Caco-2 (cell line): ENCODE data around the gene ITGB1. TPM values are rescaled to one million over a fixed set of nuclear protein-coding genes. Genes with fewer than 3 reads are reported as not detected.

Experiments
- BruUV-seq: library from RNA; stranded (reverse); fragments of 400-500 nt; replicated peaks from 2 replicates; lab custom pipeline; 2021; lab: Mats Ljungman, UMichigan
- CTCF ChIA-PET: fragments of 300-600 bp; sonication (Branson Sonifier 250); formaldehyde crosslinking; loops from one replicate; lab custom pipeline; 2022; ENCODE audit warnings: antibody characterized with exemption; lab: Charles Lee
- POLR2A ChIA-PET: fragments of 300-600 bp; sonication (Branson Sonifier 250); formaldehyde crosslinking; loops from one replicate; lab custom pipeline; 2022; ENCODE audit warnings: antibody characterized with exemption; lab: Charles Lee
- DNase-seq, 2 experiments: peaks; one replicate each; pipeline versions ENCODE4 v3.0.0 to v3.0.0-alpha.2; 2020 to 2022
- H3K27me3 ChIP-seq: replicated peaks from 2 replicates; pipeline ENCODE4 v1.6.0; 2011; ENCODE audit warnings: low read length; ENCODE audit not compliant: control insufficient read depth, insufficient read depth
- H3K36me3 ChIP-seq: 2 replicates; pipeline ENCODE4 v1.5.1; 2011; ENCODE audit warnings: low read length; ENCODE audit not compliant: control insufficient read depth, insufficient read depth
- H3K4me1 ChIP-seq: fragments of 250-450 bp; sonication (Bioruptor Pico); 2 replicates; pipeline ENCODE4 v1.5.1; 2020; ENCODE audit warnings: mild to moderate bottlenecking
- H3K4me3 ChIP-seq: 2 replicates; pipeline ENCODE4 v1.5.1; 2011; ENCODE audit warnings: low read depth, mild to moderate bottlenecking, control low read depth, low read length
- H3K9me3 ChIP-seq: fragments of 250-450 bp; sonication (Bioruptor Pico); 2 replicates; pipeline ENCODE4 v1.5.1; 2020; ENCODE audit warnings: mild to moderate bottlenecking, moderate library complexity
- H3K27ac Mint-ChIP-seq: one replicate; pipeline ENCODE4 v1.8.0; 2022; ENCODE audit warnings: mixed read lengths; ENCODE audit not compliant: unreplicated experiment
- H3K27me3 Mint-ChIP-seq: one replicate; pipeline ENCODE4 v1.8.0; 2022; ENCODE audit warnings: mixed read lengths; ENCODE audit not compliant: insufficient read depth, unreplicated experiment
- H3K36me3 Mint-ChIP-seq: one replicate; pipeline ENCODE4 v1.8.0; 2022; ENCODE audit warnings: mild to moderate bottlenecking, mixed read lengths; ENCODE audit not compliant: insufficient read depth, unreplicated experiment
- H3K4me1 Mint-ChIP-seq: one replicate; pipeline ENCODE4 v1.8.0; 2022; ENCODE audit warnings: low read depth, mixed read lengths; ENCODE audit not compliant: unreplicated experiment
- H3K4me3 Mint-ChIP-seq: one replicate; pipeline ENCODE4 v1.8.0; 2022; ENCODE audit warnings: mild to moderate bottlenecking, moderate library complexity, mixed read lengths; ENCODE audit not compliant: unreplicated experiment
- H3K9me3 Mint-ChIP-seq: one replicate; pipeline ENCODE4 v1.8.0; 2022; ENCODE audit warnings: mixed read lengths; ENCODE audit not compliant: unreplicated experiment
- CTCF ChIP-seq, 2 experiments: fragments of 200-600 bp in 1 of 2; IDR thresholded peaks; 1 replicate in 1 of 2; 2 replicates in 1 of 2; pipeline versions ENCODE4 v1.5.1 to v1.8.0; 2011 to 2022; ENCODE audit warnings: antibody characterized with exemption in 1 of 2, control low read depth in 1 of 2, inconsistent platforms in 1 of 2, low read depth in 1 of 2, low read length in 1 of 2, mild to moderate bottlenecking in 1 of 2, moderate library complexity in 1 of 2; ENCODE audit not compliant: insufficient read depth in 1 of 2, severe bottlenecking in 1 of 2, unreplicated experiment in 1 of 2
- intact Hi-C: fragments of 100-400 bp; cut with micrococcal nuclease; formaldehyde crosslinking; loops from one replicate; pipeline ENCODE4 v1.10.0; 2022; ENCODE audit not compliant: unreplicated experiment
- total RNA-seq: library from RNA; stranded (reverse); gene quantifications from 2 replicates; pipeline ENCODE4 v1.2.3, GENCODE V29; 2022

ITGB1 gene
- total RNA-seq, 1 experiment from 2014 or later = 474 TPM

- H3K36me3 Mint-ChIP-seq = peaks cover 21% of the 10 kb centered on the region
- POLR2A ChIA-PET = interaction anchor here (0.6 to 1.3 kb wide), 2 partner anchors 17 to 810 kb away, joined by 3 to 19 read pairs; no protein-coding TSS in a partner anchor
- H3K9me3 ChIP-seq = no peaks in the 10 kb centered on the region
- H3K4me3 Mint-ChIP-seq = peak overlapping the region; percentile 80
- DNase-seq = no peak
- H3K36me3 ChIP-seq = no peaks in the 10 kb centered on the region
- 0 out of 2 replicates have a peak overlapping the region, but pooled peaks have one; percentile 5 for H3K4me3 ChIP-seq
- H3K4me1 Mint-ChIP-seq = peaks cover 60% of the 10 kb centered on the region
- no peaks in the 10 kb centered on the region for H3K9me3 Mint-ChIP-seq
- no peaks in the 10 kb centered on the region for H3K27me3 Mint-ChIP-seq
- CTCF ChIA-PET = no interaction called here
- TF ChIP-seq CTCF (IDR thresholded peaks at IDR 0.05; ENCODE audit: insufficient read depth in 1 of 2, low read depth in 1 of 2, low read length in 1 of 2, severe bottlenecking in 1 of 2, unreplicated experiment in 1 of 2) = no peak
- no TSS peak for BruUV-seq
- H3K27me3 ChIP-seq = no peaks in the 10 kb centered on the region
- intact Hi-C loops = loop anchor here (5.0 to 10.0 kb wide), 2 partner anchors 309 to 608 kb away; partner anchors contain the start of gene EPC1
- H3K4me1 ChIP-seq = peaks cover 53% of the 10 kb centered on the region
- peak overlapping the region; percentile 24 for H3K27ac Mint-ChIP-seq
Measured at GRCh38 chr10:32955299-32955772, 2.7 kb downstream of the ITGB1 start.

- ChIA-PET CTCF (no interaction called here), POLR2A (interaction anchor here (1.1 to 1.3 kb wide), 2 partner anchors 17 to 26 kb away, joined by 3 read pairs; no protein-coding TSS in a partner anchor)
- Mint-ChIP-seq H3K4me1 (peaks cover 57% of the 10 kb centered on the region), H3K4me3 (peak overlapping the region; percentile 80), H3K27ac (peak overlapping the region; percentile 24), H3K36me3 (peaks cover 21% of the 10 kb centered on the region), H3K27me3 (no peaks in the 10 kb centered on the region), H3K9me3 (no peaks in the 10 kb centered on the region)
- no TSS peak for BruUV-seq
- TF ChIP-seq CTCF (IDR thresholded peaks at IDR 0.05; ENCODE audit: insufficient read depth in 1 of 2, low read depth in 1 of 2, low read length in 1 of 2, severe bottlenecking in 1 of 2, unreplicated experiment in 1 of 2) = no peak
- no peak for DNase-seq
- Histone ChIP-seq H3K36me3 (no peaks in the 10 kb centered on the region), H3K4me1 (peaks cover 53% of the 10 kb centered on the region), H3K27me3 (no peaks in the 10 kb centered on the region), H3K4me3 (no peak overlapping the region), H3K9me3 (no peaks in the 10 kb centered on the region)
- intact Hi-C loops = loop anchor here (5.0 to 10.0 kb wide), 2 partner anchors 310 to 607 kb away; partner anchors contain the start of gene EPC1
Measured at GRCh38 chr10:32954545-32955298, 3.3 kb downstream of the ITGB1 start.

- Histone ChIP-seq H3K36me3 (no peaks in the 10 kb centered on the region), H3K4me1 (peaks cover 54% of the 10 kb centered on the region), H3K4me3 (no peak overlapping the region), H3K9me3 (no peaks in the 10 kb centered on the region), H3K27me3 (no peaks in the 10 kb centered on the region)
- intact Hi-C loops = loop anchor here (10.0 kb wide), 1 partner anchor 311 kb away; no protein-coding TSS in a partner anchor
- Mint-ChIP-seq H3K27ac (peak overlapping the region; percentile 14), H3K9me3 (no peaks in the 10 kb centered on the region), H3K4me1 (peaks cover 57% of the 10 kb centered on the region), H3K27me3 (no peaks in the 10 kb centered on the region), H3K36me3 (peaks cover 21% of the 10 kb centered on the region), H3K4me3 (peak overlapping the region; percentile 20)
- POLR2A ChIA-PET = interaction anchor here (1.1 to 1.3 kb wide), 2 partner anchors 16 to 26 kb away, joined by 3 read pairs; no protein-coding TSS in a partner anchor
- CTCF ChIA-PET = interaction anchor here (0.5 to 0.7 kb wide), 2 partner anchors 27 to 1701 kb away, joined by 3 read pairs; no protein-coding TSS in a partner anchor
- no peak for DNase-seq
- TF ChIP-seq CTCF (IDR thresholded peaks at IDR 0.05; ENCODE audit: insufficient read depth in 1 of 2, low read depth in 1 of 2, low read length in 1 of 2, severe bottlenecking in 1 of 2, unreplicated experiment in 1 of 2) = no peak
- no TSS peak for BruUV-seq
Measured at GRCh38 chr10:32954080-32954479, 4.0 kb downstream of the ITGB1 start.
